HG03460 (cell line): ENCODE measurements around the gene ZNHIT6.

ENCODE experiments used
- ATAC-seq: cut with Tn5 transposase; IDR thresholded peaks from one replicate; pipeline ENCODE4 v1.9.1; 2021; ENCODE audit not compliant: unreplicated experiment

ZNHIT6 gene

GRCh38 chr1:85623061-85623471, 85.2 kb downstream of the ZNHIT6 start:
- ATAC-seq = no peak

GRCh38 chr1:85621430-85621829, 86.8 kb downstream of the ZNHIT6 start:
- ATAC-seq = no peak

DNA sequence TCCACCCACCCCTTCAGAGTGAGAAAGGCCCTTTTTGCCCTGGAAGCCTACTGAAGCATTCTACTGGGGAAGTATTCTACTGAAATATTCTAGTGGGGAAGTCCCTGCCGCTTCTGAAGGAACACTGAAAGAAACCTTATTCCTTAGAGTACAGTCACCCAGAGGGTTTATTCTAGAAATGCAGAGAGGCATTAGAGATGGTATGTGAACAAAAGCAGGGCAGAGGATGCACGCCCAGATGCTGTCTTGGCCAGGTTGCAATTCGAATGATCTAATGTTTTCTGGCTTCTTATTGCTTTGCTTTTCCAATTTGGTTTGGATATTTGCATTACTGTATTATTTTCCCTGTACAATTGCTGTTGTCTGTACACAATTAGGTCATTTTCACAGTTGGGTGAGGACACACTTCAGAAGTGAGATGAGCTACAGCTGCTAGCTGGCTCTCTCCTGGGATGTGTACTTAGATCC, 90.6 kb downstream of the ZNHIT6 start:
- no peak for ATAC-seq

- ATAC-seq = no peak
Observed at GRCh38 chr1:85616736-85617135, 91.5 kb downstream of the ZNHIT6 start.

DNA sequence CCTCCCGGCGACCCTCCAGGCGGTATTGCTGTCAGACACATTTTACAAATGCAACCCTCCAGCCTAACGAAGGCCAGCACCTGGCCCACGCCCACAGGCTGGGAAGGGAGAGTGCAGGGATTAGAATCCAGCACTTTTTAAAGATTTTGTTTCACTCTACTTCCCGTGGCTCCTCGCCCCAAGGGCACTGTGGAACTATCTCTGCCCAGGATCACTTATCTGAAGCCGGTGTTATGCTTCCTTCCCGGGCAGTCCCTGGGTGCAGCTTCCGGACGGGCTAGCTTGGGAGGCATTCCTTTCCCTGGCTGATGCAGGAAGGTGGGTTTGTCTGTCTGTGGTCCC, 91.9 kb downstream of the ZNHIT6 start:
- no peak for ATAC-seq

DNA sequence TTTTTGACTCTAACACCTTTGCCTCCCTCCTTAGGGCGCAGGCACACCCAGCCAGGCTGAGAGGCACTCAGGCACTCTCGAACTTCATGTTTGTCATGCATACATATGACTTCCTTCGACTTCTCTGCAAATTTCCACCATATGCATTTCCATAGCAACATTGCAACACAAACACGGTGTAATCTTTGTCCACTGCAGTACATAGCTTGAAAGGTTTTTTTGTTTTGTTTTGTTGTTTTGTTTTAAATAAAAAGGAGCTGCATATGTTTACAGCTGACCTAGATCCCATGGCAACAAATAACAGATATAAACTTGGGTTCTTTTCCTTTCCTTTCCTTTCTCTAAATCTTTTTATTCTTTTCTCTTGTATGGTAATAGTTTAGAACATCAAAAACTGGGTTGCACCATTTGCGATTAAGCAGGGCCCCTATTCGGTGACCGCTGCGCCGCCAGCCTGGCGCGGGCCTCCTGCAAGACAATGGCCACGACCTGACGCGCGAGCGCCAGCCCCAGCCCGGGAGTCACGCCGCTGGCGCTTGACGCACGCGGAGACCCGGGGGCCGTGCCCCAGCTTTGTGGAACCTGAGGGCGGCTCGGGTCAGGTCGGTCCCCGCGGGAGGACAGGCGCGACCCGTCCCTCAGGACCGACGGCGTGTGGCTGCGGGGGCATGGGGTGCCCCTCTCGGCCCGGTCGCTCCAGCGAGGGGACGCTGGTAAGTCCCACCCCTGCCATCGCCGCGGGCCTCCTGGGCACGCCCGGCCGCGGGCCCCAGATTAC, 92.5 kb downstream of the ZNHIT6 start:
- ATAC-seq = no peak

GRCh38 chr1:85612704-85613361, 95.4 kb downstream of the ZNHIT6 start:
- ATAC-seq = no peak

DNA sequence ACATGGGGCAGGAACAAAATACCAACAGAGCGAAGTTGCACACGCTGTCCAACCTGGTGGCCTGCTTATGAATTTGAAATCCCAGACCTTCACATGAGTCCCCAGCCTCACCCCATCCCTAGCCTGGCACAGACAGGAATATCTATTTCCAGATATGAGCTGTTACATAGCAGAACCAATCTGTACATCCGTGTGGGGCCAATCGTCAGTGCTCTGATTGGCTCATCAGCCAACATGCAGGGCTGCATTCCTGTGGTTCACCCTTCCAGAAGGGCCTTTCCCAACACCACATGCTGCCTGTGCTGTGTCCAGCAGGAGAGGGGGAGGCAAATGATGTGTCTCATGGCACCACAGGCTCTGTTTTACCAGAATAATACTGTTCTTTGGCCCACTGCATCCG, 96.4 kb downstream of the ZNHIT6 start:
- ATAC-seq = no peak

DNA sequence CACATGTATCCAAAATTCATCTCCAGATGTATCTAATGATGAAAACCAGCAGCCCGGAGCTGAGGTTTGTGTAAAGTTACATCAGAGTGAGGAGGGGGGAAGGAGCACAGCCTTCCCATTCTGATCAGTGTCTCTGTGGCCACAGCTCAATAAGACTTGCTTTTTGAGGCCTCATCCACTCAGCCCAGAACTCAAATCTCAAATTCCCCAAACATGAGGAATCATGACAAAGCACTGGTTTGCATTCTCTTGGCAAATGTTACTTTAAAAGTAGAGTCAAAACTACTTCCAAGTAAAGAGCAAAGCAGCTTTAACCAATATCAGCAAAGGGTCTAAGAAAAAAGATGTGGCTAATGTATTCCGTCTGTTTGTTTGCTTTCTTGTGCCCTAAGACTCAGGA, 96.8 kb downstream of the ZNHIT6 start:
- no peak for ATAC-seq

DNA sequence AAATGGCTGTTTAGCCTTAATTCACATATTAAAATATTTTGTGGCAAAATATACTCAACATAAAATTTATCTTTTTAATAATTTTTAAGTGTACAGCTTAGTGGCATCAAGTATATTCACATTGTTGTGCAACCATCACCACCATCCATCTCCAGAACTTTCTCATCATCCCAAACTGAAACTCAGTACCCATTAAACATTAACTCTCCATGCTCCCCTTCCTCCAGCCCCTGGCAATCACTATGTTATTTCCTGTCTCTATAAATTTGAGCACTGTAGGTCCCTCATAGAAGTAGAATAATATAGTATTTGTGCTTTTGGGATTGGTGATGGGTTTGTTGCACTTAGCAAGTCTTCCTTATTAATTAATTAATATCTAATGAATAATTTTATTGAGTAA, 98.3 kb downstream of the ZNHIT6 start:
- ATAC-seq = no peak

DNA sequence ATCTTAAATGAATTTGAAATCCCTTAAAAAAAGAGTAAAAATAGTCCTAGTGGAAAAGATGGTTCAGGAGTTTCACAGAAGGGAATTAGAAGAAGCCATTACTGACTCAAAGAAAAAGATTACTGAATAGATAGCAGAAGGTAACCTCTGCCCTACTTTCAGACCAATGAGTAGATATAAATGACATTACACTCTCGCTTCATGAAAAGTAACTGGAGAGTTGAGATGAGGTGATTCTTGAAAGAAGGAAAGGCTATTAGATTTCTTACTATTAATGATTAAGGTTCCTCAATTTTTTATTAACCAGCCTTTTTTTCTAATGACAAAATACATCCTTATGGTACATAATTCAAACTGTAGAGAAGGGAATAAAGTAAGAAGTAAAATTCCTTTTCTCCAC, 99.4 kb downstream of the ZNHIT6 start:
- ATAC-seq = no peak

- no peak for ATAC-seq
Observed at GRCh38 chr1:85607921-85608265, 100.3 kb downstream of the ZNHIT6 start.

GRCh38 chr1:85607126-85607920, 100.9 kb downstream of the ZNHIT6 start:
- ATAC-seq = no peak

DNA sequence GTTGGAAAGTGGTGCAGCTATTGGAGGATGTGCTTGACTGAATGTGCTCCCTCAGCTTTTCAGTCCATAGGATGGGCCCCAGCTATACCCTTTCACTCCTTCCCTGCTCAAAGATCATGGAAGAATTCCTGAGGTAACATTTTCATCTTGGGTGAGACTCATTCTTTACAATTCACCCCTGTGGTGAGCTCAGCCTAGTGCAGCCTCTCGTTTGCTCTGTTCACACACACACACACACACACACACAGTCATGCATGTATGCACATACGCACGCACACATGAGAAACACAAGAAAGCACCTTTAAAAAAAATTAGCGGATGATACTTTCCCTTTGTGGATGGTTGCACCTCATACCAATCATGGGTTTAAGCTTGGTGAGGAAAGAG, 101.8 kb downstream of the ZNHIT6 start:
- ATAC-seq = no peak

DNA sequence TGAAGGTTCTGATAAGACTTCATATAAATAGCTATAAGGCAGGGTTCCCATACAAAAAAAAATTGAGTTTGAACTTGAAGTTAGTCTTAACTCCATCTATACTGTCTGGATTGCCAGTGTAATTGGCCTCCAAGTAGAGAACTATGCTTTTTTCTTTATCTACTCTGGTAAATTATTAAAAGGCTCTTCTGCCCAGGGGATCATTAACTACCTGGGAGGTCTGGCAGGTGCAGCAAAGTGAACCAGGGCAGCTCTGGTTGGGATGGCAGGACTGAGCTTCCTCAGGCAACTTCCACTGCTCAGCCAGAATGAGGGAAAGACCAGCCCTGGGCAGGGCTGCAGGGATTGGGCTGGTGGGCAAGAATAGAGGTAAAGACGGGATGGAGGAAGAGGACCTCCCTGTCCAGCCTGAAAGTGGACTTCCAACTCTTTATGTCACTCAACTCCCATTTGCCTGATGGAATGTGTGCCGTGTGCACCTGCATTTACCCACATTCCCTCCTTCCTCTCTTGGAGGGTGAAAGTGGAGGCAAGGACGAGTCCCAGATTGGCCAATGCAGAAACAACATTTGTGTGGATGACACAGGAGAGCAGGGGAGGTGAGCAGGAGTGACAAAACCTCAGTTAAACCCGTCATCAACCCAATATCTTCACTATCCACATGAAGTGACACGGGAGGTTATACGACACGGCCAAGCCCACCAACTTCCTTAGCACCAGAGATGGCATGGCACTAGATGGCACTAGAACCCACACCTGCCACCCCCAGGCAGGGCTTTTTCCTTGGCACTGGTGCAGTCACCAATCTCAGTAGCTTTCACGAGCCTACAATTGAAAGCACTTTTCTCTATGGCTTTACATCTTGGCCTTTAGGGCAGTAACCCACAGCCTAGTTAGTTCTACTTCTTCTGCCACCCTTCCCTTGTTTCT, 102.5 kb downstream of the ZNHIT6 start:
- no peak for ATAC-seq

DNA sequence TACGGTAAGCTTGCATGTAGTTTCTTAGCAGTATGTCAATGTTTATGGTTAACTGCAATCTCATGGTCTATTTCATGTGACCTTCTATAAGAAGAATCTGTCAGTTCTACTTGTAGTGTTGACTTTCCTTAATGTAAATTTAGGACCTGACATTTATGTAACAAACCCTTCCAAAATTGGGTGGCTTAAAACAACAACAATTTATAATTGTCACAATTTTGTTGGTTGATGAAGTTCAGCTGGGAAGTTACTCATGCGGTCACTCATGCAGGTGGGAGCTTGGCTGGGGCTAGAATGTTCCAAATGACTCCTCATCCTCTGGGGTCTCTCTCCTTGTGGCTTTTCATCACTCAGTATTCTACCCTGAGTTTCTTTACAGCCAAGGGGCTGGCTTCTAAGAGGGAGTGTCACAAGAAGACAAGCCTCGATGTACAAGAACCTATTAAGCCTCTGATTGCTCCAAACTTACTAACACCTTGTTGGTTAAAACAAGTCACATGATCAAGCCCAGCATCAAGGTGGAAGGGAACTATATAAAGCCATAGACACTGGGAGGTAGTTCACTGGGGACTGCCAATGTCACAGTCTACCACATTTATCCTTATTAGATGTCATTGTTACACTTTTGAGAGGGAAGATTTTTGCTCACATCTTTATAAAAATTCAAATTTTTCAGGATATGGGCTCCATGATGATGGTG, 103.8 kb downstream of the ZNHIT6 start:
- ATAC-seq = no peak

DNA sequence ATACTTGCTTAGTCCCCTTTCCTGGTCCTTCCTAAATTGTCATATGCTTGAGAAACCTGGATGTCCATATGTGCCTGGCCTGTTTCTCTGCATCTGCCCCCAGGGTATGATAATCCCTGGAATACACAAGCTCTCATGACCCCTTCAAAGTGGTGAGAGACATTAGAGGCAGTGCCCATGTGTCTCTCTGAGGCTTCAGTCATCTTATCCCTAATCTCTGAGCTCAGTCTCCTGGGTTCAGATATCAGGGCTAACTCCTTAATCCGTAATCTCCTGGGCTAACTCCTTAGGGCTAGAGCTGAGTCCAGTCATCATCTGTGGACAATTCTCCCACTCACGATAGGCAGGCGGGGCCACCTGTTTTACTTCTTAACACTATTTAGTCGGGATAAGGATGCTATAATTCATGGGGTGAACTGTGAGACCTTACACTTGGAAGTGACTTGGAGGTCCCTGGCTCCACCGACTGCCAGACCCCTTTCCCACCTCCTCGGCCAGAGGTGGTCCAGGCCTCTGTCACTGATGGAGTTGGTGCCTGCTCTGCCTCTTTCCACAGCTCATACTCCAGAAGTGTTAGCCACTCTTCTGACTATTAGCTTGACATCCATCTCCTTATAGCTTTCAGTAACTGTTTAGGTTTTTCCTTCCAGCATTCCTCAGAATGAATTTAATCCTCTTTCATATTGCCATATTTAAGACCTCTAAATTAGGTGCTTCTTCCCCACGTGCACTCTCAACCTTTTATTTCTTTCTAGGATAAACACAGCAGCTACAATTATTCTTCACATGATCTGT, 105.0 kb downstream of the ZNHIT6 start:
- ATAC-seq = no peak

DNA sequence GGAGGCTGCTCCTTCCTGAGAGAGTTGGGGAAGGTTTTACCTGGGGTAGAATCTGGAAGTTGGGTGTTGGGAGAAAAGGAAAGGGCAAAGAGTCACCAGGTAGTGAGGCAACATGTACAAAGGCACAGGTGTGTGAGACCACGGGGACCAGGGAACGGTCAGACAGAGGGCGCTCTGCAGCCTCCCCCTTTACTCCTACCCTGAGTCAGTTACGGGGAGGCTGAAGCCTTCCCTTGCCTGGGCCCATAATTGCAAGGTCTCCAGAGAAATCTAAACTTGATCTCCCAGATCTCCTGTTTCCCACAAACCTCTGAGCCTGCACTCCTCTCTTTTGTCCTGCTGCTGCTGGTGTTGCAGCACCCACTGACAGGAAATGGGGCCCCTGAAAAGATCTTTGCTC, 105.7 kb downstream of the ZNHIT6 start:
- no peak for ATAC-seq

DNA sequence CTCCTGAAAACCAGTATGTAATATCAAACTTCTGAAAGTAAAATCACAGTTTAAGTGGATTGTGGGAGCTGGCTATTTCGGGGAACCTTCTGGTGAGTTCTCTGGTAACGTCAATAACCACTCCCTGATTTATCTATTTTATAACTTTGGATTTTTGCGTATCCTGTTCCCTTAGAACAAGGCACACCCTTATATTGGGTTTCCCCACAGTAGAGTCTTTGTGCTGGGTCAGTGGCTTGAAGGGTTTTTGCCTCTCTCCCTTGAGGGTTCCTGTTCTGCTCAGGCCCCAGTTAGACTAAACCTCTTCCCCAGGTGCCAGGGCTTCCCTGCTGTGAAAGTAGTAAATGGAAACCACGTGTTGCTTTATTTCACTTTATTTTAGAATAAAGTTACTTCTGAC, 106.3 kb downstream of the ZNHIT6 start:
- no peak for ATAC-seq

DNA sequence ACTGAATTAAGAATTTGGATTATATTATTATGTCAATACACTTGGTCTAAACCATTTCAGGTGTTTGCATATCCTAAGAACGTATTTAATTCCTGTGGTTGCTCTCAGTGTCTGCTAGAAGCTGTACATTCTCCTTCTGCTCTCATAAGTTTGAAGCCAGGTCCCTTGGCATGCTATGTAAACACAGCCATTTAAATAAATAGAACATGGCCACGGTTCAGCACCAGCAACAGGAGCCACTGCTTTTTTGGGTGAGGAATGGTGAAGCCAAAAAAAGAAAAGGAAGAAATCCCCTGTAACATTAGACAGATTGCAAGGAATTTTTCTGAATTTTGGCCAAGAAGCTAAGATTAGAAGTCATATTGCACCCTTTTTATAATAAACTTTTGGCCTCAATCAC, 108.6 kb downstream of the ZNHIT6 start:
- no peak for ATAC-seq
